Gastrocnemius medialis (tissue), 4 donors: ENCODE measurements around the gene CCT3. TPM values are rescaled to one million over a fixed set of nuclear protein-coding genes. Genes with fewer than 3 reads are reported as not detected.

ENCODE experiments used
- ATAC-seq, 2 donors: fragments of 150-250 bp; one replicate each; pipeline ENCODE4 v1.9.1; 2016
- DNase-seq, 2 donors: peaks; one replicate each; pipeline ENCODE4 v3.0.0-alpha.2; 2019
- H3K27ac ChIP-seq, 4 donors: fragments of 200-600 bp; sonication (generic); 1 replicate in 1 of 4; 2 replicates in 3 of 4; pipeline ENCODE4 v1.5.1; 2016 to 2018; ENCODE audit warnings: mild to moderate bottlenecking in 2 of 4, moderate library complexity in 1 of 4
- H3K27me3 ChIP-seq, 3 donors: fragments of 200-600 bp; sonication (generic) in 2 of 3; 1 replicate in 1 of 3; 2 replicates in 2 of 3; pipeline versions ENCODE4 v1.5.1 to v1.6.0; 2016 to 2019; ENCODE audit warnings: mild to moderate bottlenecking in 1 of 3, moderate library complexity in 1 of 3
- H3K36me3 ChIP-seq, 2 donors: fragments of 200-600 bp; sonication (generic) in 1 of 2; one replicate each; pipeline ENCODE4 v1.5.1; 2017 to 2018
- H3K4me1 ChIP-seq, 2 donors: fragments of 200-600 bp; sonication (generic) in 1 of 2; one replicate each; pipeline ENCODE4 v1.5.1; 2016 to 2017; ENCODE audit warnings: mild to moderate bottlenecking in 2 of 2
- H3K4me3 ChIP-seq, 4 donors: fragments of 200-600 bp; sonication (generic) in 3 of 4; 1 replicate in 1 of 4; 2 replicates in 3 of 4; pipeline ENCODE4 v1.5.1; 2016 to 2019; ENCODE audit warnings: mild to moderate bottlenecking in 2 of 4
- H3K9me3 ChIP-seq, 3 donors: fragments of 200-600 bp; sonication (generic) in 2 of 3; 1 replicate in 1 of 3; 2 replicates in 2 of 3; pipeline ENCODE4 v1.5.1; 2016 to 2019
- POLR2A ChIP-seq, 2 donors: fragments of 450-650 bp; IDR thresholded peaks; one replicate each; pipeline ENCODE4 v1.6.1; 2017; ENCODE audit warnings: antibody characterized with exemption in 2 of 2, mild to moderate bottlenecking in 2 of 2, moderate library complexity in 2 of 2
- in situ Hi-C, 4 donors: fragments of 200-750 bp; cut with MboI; loops; one replicate each; pipeline versions ENCODE4 v1.15.0 to v1.8.0; 2017; ENCODE audit warnings: low sequenced_read_pairs in 4 of 4
- intact Hi-C: fragments of 100-400 bp; cut with DNase I; formaldehyde crosslinking; loops from one replicate; pipeline ENCODE4 v1.15.1; 2023; ENCODE audit warnings: low total_unique reads
- total RNA-seq, 4 donors: library from RNA; depleted of rRNA; stranded (reverse); fragments of >200 nt; gene quantifications; one replicate each; pipeline versions ENCODE4 v1.1.0 to v1.2.3, GENCODE V29; 2016
- TF ChIP-seq, protein P1 (sequence below), 5 experiments: fragments of 450-650 bp in 3 of 5; fragments of 200-600 bp in 2 of 5; sonication (generic) in 2 of 5; IDR thresholded peaks in 4 of 5; conservative IDR thresholded peaks in 1 of 5; 1 replicate in 4 of 5; 2 replicates in 1 of 5; pipeline ENCODE4 v1.5.1; 2016 to 2019; ENCODE audit warnings: antibody characterized with exemption in 5 of 5, mild to moderate bottlenecking in 3 of 5, moderate library complexity in 3 of 5

CCT3 gene
- total RNA-seq, 4 donors from 2014 or later, result 147 to 189 (median 180) TPM

DNA sequence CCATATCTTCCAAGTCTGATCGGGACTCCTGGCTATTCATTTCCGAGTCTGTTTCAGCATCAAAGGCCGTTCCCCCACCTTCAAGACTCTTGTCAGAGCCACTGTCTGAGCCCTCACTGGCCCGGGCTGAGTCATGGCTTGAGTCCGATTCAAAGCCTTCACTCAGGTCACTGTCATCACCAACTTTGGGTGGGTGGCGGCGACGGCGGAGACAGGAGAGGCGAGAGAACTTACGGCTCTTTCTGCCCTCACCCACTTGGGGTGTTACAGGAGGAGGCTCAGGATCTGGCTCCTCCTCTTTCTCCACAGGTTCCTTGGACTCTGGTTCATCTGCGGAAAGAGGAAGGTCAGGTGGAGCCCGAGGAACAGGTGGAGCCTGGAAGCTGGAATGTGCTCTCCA is 72.0 kb downstream of the CCT3 start:
- no peak for ATAC-seq
- peaks cover 4 to 97% of the 10 kb centered on the region in 2 donors for H3K36me3 ChIP-seq
- no peak overlapping the region for H3K27ac ChIP-seq
- H3K4me3 ChIP-seq, result no peak overlapping the region
- no peak for DNase-seq
- intact Hi-C loops, result no loop called here
- TF ChIP-seq POLR2A (IDR thresholded peaks at IDR 0.05), result no peak
- TF ChIP-seq, protein P1, sequence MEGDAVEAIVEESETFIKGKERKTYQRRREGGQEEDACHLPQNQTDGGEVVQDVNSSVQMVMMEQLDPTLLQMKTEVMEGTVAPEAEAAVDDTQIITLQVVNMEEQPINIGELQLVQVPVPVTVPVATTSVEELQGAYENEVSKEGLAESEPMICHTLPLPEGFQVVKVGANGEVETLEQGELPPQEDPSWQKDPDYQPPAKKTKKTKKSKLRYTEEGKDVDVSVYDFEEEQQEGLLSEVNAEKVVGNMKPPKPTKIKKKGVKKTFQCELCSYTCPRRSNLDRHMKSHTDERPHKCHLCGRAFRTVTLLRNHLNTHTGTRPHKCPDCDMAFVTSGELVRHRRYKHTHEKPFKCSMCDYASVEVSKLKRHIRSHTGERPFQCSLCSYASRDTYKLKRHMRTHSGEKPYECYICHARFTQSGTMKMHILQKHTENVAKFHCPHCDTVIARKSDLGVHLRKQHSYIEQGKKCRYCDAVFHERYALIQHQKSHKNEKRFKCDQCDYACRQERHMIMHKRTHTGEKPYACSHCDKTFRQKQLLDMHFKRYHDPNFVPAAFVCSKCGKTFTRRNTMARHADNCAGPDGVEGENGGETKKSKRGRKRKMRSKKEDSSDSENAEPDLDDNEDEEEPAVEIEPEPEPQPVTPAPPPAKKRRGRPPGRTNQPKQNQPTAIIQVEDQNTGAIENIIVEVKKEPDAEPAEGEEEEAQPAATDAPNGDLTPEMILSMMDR (IDR thresholded peaks at IDR 0.05 in 4 of 5, conservative IDR thresholded peaks at IDR 0.05 in 1 of 5), result no peak
- no peaks in the 10 kb centered on the region for H3K9me3 ChIP-seq
- H3K27me3 ChIP-seq, result no peaks in the 10 kb centered on the region
- in situ Hi-C loops, result no loop called here
- H3K4me1 ChIP-seq, result no peaks in the 10 kb centered on the region

DNA sequence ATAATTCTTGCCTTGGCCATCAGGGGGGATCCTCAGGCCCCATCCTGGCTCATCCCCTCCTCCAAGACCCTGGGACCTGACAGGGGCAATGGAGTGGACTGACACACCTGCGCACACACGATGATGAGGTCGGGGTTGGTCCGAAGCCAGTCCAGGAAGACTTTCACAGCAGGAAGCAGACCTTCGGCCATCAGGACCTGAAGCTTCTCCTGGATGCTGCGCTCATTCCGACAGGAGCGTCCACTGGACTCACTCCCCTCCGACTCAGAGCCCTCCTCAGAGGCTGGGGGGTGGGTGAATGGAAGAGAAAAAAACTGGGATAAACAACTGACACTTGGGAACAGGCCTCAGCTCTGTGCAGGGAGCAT is 74.8 kb downstream of the CCT3 start:
- Histone ChIP-seq H3K4me3 (no peak overlapping the region), H3K36me3 (peaks cover 4 to 97% of the 10 kb centered on the region in 2 donors), H3K9me3 (no peaks in the 10 kb centered on the region), H3K4me1 (no peaks in the 10 kb centered on the region), H3K27ac (no peak overlapping the region), H3K27me3 (no peaks in the 10 kb centered on the region)
- in situ Hi-C loops (no loop called here), intact Hi-C loops (no loop called here)
- DNase-seq (no peak), ATAC-seq (no peak)
- TF ChIP-seq POLR2A (IDR thresholded peaks at IDR 0.05), result no peak
- TF ChIP-seq, protein P1 (IDR thresholded peaks at IDR 0.05 in 4 of 5, conservative IDR thresholded peaks at IDR 0.05 in 1 of 5), result no peak

DNA sequence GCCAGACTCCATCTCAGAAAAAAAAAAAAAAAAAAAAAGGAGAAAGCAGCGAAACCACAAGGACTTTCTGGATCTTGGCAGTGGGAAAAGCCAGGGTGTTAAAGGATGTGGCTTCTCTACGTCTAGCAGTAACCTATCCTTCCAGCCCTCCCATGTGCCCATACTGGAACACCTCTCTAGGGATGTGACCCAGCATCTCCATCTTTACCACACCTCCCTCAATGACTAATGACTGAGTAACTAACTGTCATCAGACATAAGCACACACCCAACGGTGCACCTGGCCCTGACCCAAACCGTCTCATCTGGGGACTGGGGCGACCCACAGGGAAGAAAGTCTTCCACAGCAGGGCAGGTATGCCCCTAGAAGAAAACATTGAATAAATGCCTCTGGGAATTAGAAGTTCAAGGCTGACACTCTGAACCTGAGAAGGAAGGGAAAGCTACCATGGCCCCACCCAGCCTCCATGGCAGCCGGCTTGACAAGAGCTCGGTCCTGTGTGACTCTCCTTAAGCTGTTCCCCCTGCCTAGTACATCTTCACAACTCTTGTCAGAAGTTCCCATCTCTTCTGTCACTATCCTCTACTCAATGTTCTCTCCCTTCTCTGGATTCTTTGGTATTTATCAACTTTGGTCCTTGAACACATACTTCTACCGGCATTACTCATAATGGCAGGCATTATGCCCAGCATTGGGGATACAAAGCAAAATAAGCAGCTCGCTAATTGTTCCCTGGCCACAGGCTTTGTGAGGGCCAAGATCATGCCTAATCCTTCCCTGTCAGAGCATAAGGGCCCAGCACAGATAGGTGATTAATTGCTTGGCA is 75.4 kb downstream of the CCT3 start:
- intact Hi-C loops, result no loop called here
- no peak for DNase-seq
- Histone ChIP-seq H3K9me3 (no peaks in the 10 kb centered on the region), H3K27ac (no peak overlapping the region), H3K36me3 (peaks cover 8 to 97% of the 10 kb centered on the region in 2 donors), H3K27me3 (no peaks in the 10 kb centered on the region), H3K4me3 (no peak overlapping the region), H3K4me1 (no peaks in the 10 kb centered on the region)
- in situ Hi-C loops, result no loop called here
- TF ChIP-seq POLR2A (IDR thresholded peaks at IDR 0.05), result no peak
- TF ChIP-seq, protein P1 (IDR thresholded peaks at IDR 0.05 in 4 of 5, conservative IDR thresholded peaks at IDR 0.05 in 1 of 5), result no peak
- no peak for ATAC-seq

DNA sequence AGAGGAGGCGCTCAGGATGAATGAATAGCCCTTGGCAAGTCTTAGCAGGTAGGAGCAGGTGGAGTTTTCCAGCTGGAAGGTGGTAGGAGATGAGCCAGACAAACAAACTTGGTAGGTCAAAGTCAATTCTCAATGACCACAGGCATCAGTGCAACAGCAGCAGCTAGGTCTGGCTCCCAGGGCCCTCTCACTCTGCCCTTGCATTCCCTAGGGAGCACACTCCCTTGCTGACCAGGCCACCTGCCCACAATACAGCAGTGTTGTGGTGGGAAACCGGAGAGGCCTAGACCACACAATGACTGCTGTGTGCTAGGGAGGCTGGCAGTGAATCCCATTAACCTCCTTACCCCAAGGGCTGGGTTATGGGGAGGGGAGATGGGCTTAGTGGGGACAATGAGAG is 77.2 kb downstream of the CCT3 start:
- peaks cover 8 to 89% of the 10 kb centered on the region in 2 donors for H3K36me3 ChIP-seq
- H3K4me3 ChIP-seq, result no peak overlapping the region
- in situ Hi-C loops (no loop called here), intact Hi-C loops (no loop called here)
- no peak overlapping the region for H3K27ac ChIP-seq
- H3K27me3 ChIP-seq, result no peaks in the 10 kb centered on the region
- ATAC-seq (no peak), DNase-seq (no peak)
- TF ChIP-seq, protein P1 (IDR thresholded peaks at IDR 0.05 in 4 of 5, conservative IDR thresholded peaks at IDR 0.05 in 1 of 5), result no peak
- TF ChIP-seq POLR2A (IDR thresholded peaks at IDR 0.05), result no peak
- no peaks in the 10 kb centered on the region for H3K4me1 ChIP-seq
- no peaks in the 10 kb centered on the region for H3K9me3 ChIP-seq
